ENCODE measurements around the gene SLC6A18. TPM values are rescaled to one million over a fixed set of nuclear protein-coding genes. Genes with fewer than 3 reads are reported as not detected.

The SLC6A18 gene
- total and polyA plus RNA-seq, 9 of the 15 experiments (the other 6 are each of a cell fraction or from before 2014, with no cell fraction given) = not detected

DNA sequence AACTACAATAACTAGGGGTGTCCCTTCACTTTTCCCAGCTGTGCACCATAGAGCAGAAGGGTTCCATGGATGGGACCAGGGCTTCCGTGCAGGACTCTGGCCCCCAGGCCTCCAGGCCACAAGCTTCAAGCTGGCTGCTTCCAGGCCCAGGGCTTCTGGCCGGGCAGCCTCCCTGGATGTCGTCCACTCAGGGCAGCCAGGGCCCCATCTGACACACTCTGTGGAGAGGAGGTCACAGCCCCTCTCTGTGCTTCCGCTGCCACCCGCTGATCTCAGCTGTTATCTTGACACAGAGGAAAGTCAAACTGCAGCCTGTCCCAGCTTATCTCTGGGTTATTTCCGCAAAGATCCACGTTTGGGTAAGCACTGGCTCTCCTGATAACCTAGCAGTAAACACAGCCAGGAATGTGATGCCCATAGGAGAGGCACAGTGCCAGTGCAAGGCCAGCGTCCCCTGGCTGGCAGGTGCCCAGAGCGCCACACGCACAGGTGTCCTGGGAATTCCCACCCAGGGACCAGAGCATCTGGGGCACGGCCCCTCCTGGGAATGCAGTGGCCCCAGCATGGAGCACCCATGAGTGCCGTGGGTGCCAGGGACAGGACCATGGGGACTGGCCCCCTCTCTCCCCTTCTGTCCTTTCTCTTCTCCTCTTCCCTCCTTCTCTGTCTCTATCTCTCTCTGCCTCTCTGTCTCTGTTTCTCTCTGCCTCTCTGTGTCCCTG is 39.4 kb upstream of the SLC6A18 start (continued):
- no peak for TF ChIP-seq THRB (CRISPR knock-in tag; conservative IDR thresholded peaks at IDR 0.05)
- TF ChIP-seq ZNF766 (CRISPR knock-in tag; conservative IDR thresholded peaks at IDR 0.05) = peak; percentile 71; the same call in 1 of the 2 replicates
- TF ChIP-seq ZNF780A (CRISPR knock-in tag; IDR thresholded peaks at IDR 0.05) = no peak
- TF ChIP-seq, protein P1, sequence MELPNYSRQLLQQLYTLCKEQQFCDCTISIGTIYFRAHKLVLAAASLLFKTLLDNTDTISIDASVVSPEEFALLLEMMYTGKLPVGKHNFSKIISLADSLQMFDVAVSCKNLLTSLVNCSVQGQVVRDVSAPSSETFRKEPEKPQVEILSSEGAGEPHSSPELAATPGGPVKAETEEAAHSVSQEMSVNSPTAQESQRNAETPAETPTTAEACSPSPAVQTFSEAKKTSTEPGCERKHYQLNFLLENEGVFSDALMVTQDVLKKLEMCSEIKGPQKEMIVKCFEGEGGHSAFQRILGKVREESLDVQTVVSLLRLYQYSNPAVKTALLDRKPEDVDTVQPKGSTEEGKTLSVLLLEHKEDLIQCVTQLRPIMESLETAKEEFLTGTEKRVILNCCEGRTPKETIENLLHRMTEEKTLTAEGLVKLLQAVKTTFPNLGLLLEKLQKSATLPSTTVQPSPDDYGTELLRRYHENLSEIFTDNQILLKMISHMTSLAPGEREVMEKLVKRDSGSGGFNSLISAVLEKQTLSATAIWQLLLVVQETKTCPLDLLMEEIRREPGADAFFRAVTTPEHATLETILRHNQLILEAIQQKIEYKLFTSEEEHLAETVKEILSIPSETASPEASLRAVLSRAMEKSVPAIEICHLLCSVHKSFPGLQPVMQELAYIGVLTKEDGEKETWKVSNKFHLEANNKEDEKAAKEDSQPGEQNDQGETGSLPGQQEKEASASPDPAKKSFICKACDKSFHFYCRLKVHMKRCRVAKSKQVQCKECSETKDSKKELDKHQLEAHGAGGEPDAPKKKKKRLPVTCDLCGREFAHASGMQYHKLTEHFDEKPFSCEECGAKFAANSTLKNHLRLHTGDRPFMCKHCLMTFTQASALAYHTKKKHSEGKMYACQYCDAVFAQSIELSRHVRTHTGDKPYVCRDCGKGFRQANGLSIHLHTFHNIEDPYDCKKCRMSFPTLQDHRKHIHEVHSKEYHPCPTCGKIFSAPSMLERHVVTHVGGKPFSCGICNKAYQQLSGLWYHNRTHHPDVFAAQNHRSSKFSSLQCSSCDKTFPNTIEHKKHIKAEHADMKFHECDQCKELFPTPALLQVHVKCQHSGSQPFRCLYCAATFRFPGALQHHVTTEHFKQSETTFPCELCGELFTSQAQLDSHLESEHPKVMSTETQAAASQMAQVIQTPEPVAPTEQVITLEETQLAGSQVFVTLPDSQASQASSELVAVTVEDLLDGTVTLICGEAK (IDR thresholded peaks at IDR 0.05) = no peak
- TF ChIP-seq, protein P1 (CRISPR knock-in tag; IDR thresholded peaks at IDR 0.05) = no peak
- TF ChIP-seq, protein P2, sequence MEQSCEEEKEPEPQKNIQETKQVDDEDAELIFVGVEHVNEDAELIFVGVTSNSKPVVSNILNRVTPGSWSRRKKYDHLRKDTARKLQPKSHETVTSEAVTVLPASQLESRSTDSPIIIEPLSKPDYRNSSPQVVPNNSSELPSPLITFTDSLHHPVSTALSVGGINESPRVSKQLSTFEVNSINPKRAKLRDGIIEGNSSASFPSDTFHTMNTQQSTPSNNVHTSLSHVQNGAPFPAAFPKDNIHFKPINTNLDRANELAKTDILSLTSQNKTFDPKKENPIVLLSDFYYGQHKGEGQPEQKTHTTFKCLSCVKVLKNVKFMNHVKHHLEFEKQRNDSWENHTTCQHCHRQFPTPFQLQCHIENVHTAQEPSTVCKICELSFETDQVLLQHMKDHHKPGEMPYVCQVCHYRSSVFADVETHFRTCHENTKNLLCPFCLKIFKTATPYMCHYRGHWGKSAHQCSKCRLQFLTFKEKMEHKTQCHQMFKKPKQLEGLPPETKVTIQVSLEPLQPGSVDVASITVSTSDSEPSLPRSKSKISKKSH (CRISPR knock-in tag; IDR thresholded peaks at IDR 0.05) = no peak
- no peak for TF ChIP-seq ZNF121 (CRISPR knock-in tag; conservative IDR thresholded peaks at IDR 0.05)
- TF ChIP-seq THRAP3 (IDR thresholded peaks at IDR 0.05; ENCODE audit: borderline replicate concordance) = no peak
- TF ChIP-seq FOXP4 (CRISPR knock-in tag; IDR thresholded peaks at IDR 0.05; ENCODE audit: borderline replicate concordance) = no peak
- no peak for TF ChIP-seq SRSF3 (IDR thresholded peaks at IDR 0.05; ENCODE audit: insufficient read depth, low read length)
- TF ChIP-seq ZNF3 (CRISPR knock-in tag; IDR thresholded peaks at IDR 0.05) = no peak

Data from K562 (cell line).